ENCODE measurements around the gene FHL1.

- TF ChIP-seq, protein P1, sequence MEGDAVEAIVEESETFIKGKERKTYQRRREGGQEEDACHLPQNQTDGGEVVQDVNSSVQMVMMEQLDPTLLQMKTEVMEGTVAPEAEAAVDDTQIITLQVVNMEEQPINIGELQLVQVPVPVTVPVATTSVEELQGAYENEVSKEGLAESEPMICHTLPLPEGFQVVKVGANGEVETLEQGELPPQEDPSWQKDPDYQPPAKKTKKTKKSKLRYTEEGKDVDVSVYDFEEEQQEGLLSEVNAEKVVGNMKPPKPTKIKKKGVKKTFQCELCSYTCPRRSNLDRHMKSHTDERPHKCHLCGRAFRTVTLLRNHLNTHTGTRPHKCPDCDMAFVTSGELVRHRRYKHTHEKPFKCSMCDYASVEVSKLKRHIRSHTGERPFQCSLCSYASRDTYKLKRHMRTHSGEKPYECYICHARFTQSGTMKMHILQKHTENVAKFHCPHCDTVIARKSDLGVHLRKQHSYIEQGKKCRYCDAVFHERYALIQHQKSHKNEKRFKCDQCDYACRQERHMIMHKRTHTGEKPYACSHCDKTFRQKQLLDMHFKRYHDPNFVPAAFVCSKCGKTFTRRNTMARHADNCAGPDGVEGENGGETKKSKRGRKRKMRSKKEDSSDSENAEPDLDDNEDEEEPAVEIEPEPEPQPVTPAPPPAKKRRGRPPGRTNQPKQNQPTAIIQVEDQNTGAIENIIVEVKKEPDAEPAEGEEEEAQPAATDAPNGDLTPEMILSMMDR (IDR thresholded peaks at IDR 0.05) = no peak
- TF ChIP-seq POLR2A (IDR thresholded peaks at IDR 0.05) = no peak
Measured at GRCh38 chrX:136162827-136163570, 15.7 kb downstream of the FHL1 start.

Data from lower leg skin (tissue), 3 donors.